Upper lobe of left lung (tissue), 4 donors: ENCODE measurements around the gene GNAI1.

Experiments
- CTCF ChIP-seq, 6 experiments: fragments of 450-650 bp in 4 of 6; fragments of 200-600 bp in 2 of 6; sonication (generic) in 2 of 6; IDR thresholded peaks; one replicate each; pipeline ENCODE4 v1.5.1; 2016 to 2019; ENCODE audit warnings: antibody characterized with exemption in 6 of 6
- POLR2A ChIP-seq, 4 donors: fragments of 450-650 bp; IDR thresholded peaks; one replicate each; pipeline ENCODE4 v1.5.1; 2016 to 2017; ENCODE audit warnings: antibody characterized with exemption in 4 of 4, mild to moderate bottlenecking in 2 of 4

- no peak for TF ChIP-seq POLR2A (IDR thresholded peaks at IDR 0.05)
- TF ChIP-seq CTCF (IDR thresholded peaks at IDR 0.05) = no peak
Observed at GRCh38 chr7:80187727-80188126, 53.1 kb downstream of the GNAI1 start.
